GM18520 (cell line): Measurements from ENCODE around the gene ANAPC2.
A peak's percentile ranks its signal among the peaks of the same experiment; 100 is the strongest.

Experiments
- ATAC-seq: cut with Tn5 transposase; IDR thresholded peaks from one replicate; pipeline ENCODE4 v1.9.1; 2021; ENCODE audit not compliant: unreplicated experiment

ANAPC2 gene

GRCh38 chr9:137188490-137189296, at the start of gene ANAPC2, which contains the start of gene SSNA1:
TSS of gene ANAPC2 (minus strand) at chr9:137188560. CDS start at chr9:137188532, 28 bp downstream.
TSS of gene SSNA1 (plus strand) at chr9:137188676. CDS start at chr9:137188727, 51 bp downstream.
- peak; percentile 84 for ATAC-seq

- no peak for ATAC-seq
Measured at GRCh38 chr9:137236936-137237421, 48.6 kb upstream of the ANAPC2 start.

- no peak for ATAC-seq
Measured at GRCh38 chr9:137236238-137236935, 48.0 kb upstream of the ANAPC2 start.

- ATAC-seq: no peak
Measured at GRCh38 chr9:137235424-137236237, 47.3 kb upstream of the ANAPC2 start.

- ATAC-seq: no peak
Measured at GRCh38 chr9:137234758-137235423, 46.5 kb upstream of the ANAPC2 start.

GRCh38 chr9:137234055-137234697, 45.8 kb upstream of the ANAPC2 start:
- no peak for ATAC-seq

- ATAC-seq: no peak
Measured at GRCh38 chr9:137233143-137233980, 45.0 kb upstream of the ANAPC2 start.

GRCh38 chr9:137232510-137232909, 44.1 kb upstream of the ANAPC2 start:
- no peak for ATAC-seq

- no peak for ATAC-seq
Measured at GRCh38 chr9:137232101-137232500, 43.7 kb upstream of the ANAPC2 start.

- ATAC-seq: no peak
Measured at GRCh38 chr9:137231372-137232039, 43.1 kb upstream of the ANAPC2 start.

- ATAC-seq: no peak
Measured at GRCh38 chr9:137230705-137231371, 42.5 kb upstream of the ANAPC2 start, which contains the start of gene SLC34A3. TSS of gene SLC34A3 (plus strand) at chr9:137230901. CDS start at chr9:137231703, 802 bp downstream.

GRCh38 chr9:137229903-137230704, 41.7 kb upstream of the ANAPC2 start:
- no peak for ATAC-seq

- no peak for ATAC-seq
Measured at GRCh38 chr9:137228968-137229896, 40.9 kb upstream of the ANAPC2 start.

- ATAC-seq: no peak
Measured at GRCh38 chr9:137228506-137228967, 40.2 kb upstream of the ANAPC2 start.

GRCh38 chr9:137227853-137228505, 39.6 kb upstream of the ANAPC2 start:
- no peak for ATAC-seq
